Panc1 (cell line): ENCODE results near the gene FBXW7. TPM values are rescaled to one million over a fixed set of nuclear protein-coding genes. Genes with fewer than 3 reads are reported as not detected.

Experiments
- ATAC-seq: fragments of 200-7000 bp; cut with Tn5 transposase; 2 replicates; pipeline ENCODE4 v1.9.1; 2020; ENCODE audit warnings: mild to moderate bottlenecking, moderate library complexity
- BruUV-seq: library from RNA; stranded (reverse); fragments of 400-500 nt; replicated peaks from 2 replicates; lab custom pipeline; 2021; lab: Mats Ljungman, UMichigan
- CTCF ChIA-PET: fragments of 300-600 bp; sonication (Branson Sonifier 250); formaldehyde crosslinking; loops from one replicate; lab custom pipeline; 2022; ENCODE audit warnings: antibody characterized with exemption; lab: Charles Lee
- POLR2A ChIA-PET: fragments of 300-600 bp; sonication (Branson Sonifier 250); formaldehyde crosslinking; loops from one replicate; lab custom pipeline; 2022; ENCODE audit warnings: antibody characterized with exemption; lab: Charles Lee
- DNase-seq: peaks from one replicate; pipeline ENCODE4 v3.0.0-alpha.2; 2010; ENCODE audit warnings: low read depth, low spot score
- H3K27ac ChIP-seq: 2 replicates; pipeline ENCODE4 v1.5.1; 2011; ENCODE audit warnings: mild to moderate bottlenecking, low read length, inconsistent platforms
- H3K27me3 ChIP-seq: fragments of 200-500 bp; sonication (Bioruptor generic); 2 replicates; pipeline ENCODE4 v1.6.0; 2014; ENCODE audit warnings: low read length, inconsistent platforms; ENCODE audit not compliant: control insufficient read depth, insufficient read depth
- H3K36me3 ChIP-seq: fragments of 200-500 bp; sonication (Bioruptor generic); 2 replicates; pipeline ENCODE4 v1.5.1; 2014; ENCODE audit warnings: inconsistent platforms, mild to moderate bottlenecking, low read length, moderate library complexity; ENCODE audit not compliant: control insufficient read depth, insufficient read depth
- H3K4me1 ChIP-seq: 2 replicates; pipeline ENCODE4 v1.5.1; 2011; ENCODE audit warnings: inconsistent platforms, mild to moderate bottlenecking, low read length, moderate library complexity; ENCODE audit not compliant: control insufficient read depth, insufficient read depth
- H3K4me3 ChIP-seq, 2 experiments: 2 replicates each; pipeline ENCODE4 v1.5.1; 2011 to 2012; ENCODE audit warnings: low read depth in 2 of 2, low read length in 2 of 2, mild to moderate bottlenecking in 2 of 2, inconsistent platforms in 1 of 2, moderate library complexity in 1 of 2
- H3K9me3 ChIP-seq: fragments of 200-500 bp; sonication (Bioruptor generic); 2 replicates; pipeline ENCODE4 v1.5.1; 2014; ENCODE audit warnings: low read depth, mild to moderate bottlenecking, inconsistent platforms, low read length, moderate library complexity; ENCODE audit not compliant: control insufficient read depth, insufficient read depth
- POLR2AphosphoS5 ChIP-seq: IDR thresholded peaks from 2 replicates; pipeline ENCODE4 v1.6.1; 2012; ENCODE audit warnings: mild to moderate bottlenecking, low read depth, low read length, moderate library complexity
- SIN3A ChIP-seq: IDR thresholded peaks from 2 replicates; pipeline ENCODE4 v1.6.1; 2012; ENCODE audit warnings: low read depth, mild to moderate bottlenecking, low read length, moderate library complexity, borderline replicate concordance; ENCODE audit not compliant: insufficient read depth
- TCF7L2 ChIP-seq: IDR thresholded peaks from 2 replicates; pipeline ENCODE4 v1.6.1; 2011; ENCODE audit warnings: mild to moderate bottlenecking, low read depth, low read length, inconsistent platforms
- in situ Hi-C: cut with HindIII; loops from 2 replicates; pipeline ENCODE4 v1.10.0; 2016; ENCODE audit warnings: low sequenced_read_pairs, low pct_unique_long_range_greater_than_20kb
- intact Hi-C: fragments of 100-400 bp; cut with micrococcal nuclease; formaldehyde crosslinking; loops from one replicate; pipeline ENCODE4 v1.10.0; 2022; ENCODE audit not compliant: unreplicated experiment
- total RNA-seq: library from RNA; stranded (reverse); gene quantifications from one replicate; pipeline ENCODE4 v1.2.1, GENCODE V29; 2021; ENCODE audit not compliant: unreplicated experiment
- TF ChIP-seq, protein P1 (sequence below), 2 experiments: IDR thresholded peaks; 2 replicates each; pipeline ENCODE4 v1.6.1; 2011 to 2012; ENCODE audit warnings: low read depth in 2 of 2, control low read depth in 1 of 2, low read length in 1 of 2, mild to moderate bottlenecking in 1 of 2, moderate library complexity in 1 of 2; ENCODE audit not compliant: insufficient read depth in 1 of 2
- TF ChIP-seq, protein P2 (sequence below): fragments of 450-650 bp; IDR thresholded peaks from 2 replicates; pipeline ENCODE4 v1.5.1; 2017; ENCODE audit warnings: mild to moderate bottlenecking

The FBXW7 gene
- total RNA-seq, 1 experiment from 2014 or later: 16.2 TPM

DNA sequence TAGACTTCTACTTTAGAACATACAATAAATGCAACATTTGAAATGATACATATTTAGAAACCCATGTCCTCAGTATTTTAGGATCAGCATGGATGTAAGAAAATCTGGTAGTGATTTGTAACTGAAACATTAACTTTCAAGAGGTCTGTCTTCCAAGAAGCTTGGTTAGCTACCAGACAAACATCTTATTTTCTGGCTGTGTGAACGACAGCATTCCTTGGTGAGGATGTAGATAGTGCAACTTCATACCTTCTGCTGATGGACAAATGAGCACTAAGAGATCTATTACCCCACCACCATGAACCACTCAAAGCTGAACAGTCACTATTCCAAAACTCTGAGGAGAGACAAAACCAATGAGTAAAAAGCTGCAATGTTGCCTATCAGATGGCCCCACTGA lies 212.7 kb downstream of the FBXW7 start:
- Histone ChIP-seq H3K4me3 (no peak overlapping the region), H3K27ac (no peak overlapping the region), H3K36me3 (no peaks in the 10 kb centered on the region), H3K4me1 (no peaks in the 10 kb centered on the region), H3K9me3 (no peaks in the 10 kb centered on the region), H3K27me3 (no peaks in the 10 kb centered on the region)
- BruUV-seq: no TSS peak
- in situ Hi-C loops (no loop called here), intact Hi-C loops (no loop called here)
- no peak for DNase-seq
- ChIA-PET POLR2A (no interaction called here), CTCF (no interaction called here)
- ATAC-seq: no peak
- TF ChIP-seq TCF7L2 (no peak), POLR2AphosphoS5 (no peak), SIN3A (no peak)

DNA sequence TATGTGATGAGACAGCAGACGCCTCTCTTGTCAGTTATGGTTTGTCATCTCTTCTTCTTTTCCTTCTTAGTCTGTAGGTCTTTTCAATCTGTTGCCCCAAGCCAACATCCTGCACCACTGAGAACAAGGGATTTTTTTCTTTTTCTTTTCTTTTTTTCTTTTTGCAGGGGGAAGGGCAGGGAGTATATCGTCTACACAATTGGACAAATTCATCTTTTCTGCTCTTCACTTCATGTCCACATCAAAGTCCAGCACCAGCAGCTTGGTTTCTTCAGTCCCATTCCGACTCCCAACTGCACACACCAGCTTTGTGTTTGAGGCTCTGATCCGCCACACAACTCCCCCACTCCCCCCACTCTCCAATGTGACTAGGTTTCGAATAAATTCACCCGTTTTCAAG lies 213.2 kb downstream of the FBXW7 start:
- Histone ChIP-seq H3K9me3 (no peaks in the 10 kb centered on the region), H3K4me3 (no peak overlapping the region), H3K27ac (no peak overlapping the region), H3K4me1 (no peaks in the 10 kb centered on the region), H3K36me3 (no peaks in the 10 kb centered on the region), H3K27me3 (no peaks in the 10 kb centered on the region)
- ATAC-seq (no peak), DNase-seq (no peak)
- POLR2A ChIA-PET: interaction anchor here (0.6 kb wide), 2 partner anchors 119 to 256 kb away, joined by 4 to 8 read pairs; no protein-coding TSS in a partner anchor
- intact Hi-C loops (no loop called here), in situ Hi-C loops (no loop called here)
- CTCF ChIA-PET: interaction anchor here (0.6 kb wide), 1 partner anchor 100 kb away, joined by 3 read pairs; no protein-coding TSS in a partner anchor
- BruUV-seq: no TSS peak
- TF ChIP-seq, protein P1, sequence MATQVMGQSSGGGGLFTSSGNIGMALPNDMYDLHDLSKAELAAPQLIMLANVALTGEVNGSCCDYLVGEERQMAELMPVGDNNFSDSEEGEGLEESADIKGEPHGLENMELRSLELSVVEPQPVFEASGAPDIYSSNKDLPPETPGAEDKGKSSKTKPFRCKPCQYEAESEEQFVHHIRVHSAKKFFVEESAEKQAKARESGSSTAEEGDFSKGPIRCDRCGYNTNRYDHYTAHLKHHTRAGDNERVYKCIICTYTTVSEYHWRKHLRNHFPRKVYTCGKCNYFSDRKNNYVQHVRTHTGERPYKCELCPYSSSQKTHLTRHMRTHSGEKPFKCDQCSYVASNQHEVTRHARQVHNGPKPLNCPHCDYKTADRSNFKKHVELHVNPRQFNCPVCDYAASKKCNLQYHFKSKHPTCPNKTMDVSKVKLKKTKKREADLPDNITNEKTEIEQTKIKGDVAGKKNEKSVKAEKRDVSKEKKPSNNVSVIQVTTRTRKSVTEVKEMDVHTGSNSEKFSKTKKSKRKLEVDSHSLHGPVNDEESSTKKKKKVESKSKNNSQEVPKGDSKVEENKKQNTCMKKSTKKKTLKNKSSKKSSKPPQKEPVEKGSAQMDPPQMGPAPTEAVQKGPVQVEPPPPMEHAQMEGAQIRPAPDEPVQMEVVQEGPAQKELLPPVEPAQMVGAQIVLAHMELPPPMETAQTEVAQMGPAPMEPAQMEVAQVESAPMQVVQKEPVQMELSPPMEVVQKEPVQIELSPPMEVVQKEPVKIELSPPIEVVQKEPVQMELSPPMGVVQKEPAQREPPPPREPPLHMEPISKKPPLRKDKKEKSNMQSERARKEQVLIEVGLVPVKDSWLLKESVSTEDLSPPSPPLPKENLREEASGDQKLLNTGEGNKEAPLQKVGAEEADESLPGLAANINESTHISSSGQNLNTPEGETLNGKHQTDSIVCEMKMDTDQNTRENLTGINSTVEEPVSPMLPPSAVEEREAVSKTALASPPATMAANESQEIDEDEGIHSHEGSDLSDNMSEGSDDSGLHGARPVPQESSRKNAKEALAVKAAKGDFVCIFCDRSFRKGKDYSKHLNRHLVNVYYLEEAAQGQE (IDR thresholded peaks at IDR 0.05; ENCODE audit: insufficient read depth in 1 of 2, low read depth in 2 of 2, low read length in 1 of 2): no peak
- no peak for TF ChIP-seq TCF7L2

DNA sequence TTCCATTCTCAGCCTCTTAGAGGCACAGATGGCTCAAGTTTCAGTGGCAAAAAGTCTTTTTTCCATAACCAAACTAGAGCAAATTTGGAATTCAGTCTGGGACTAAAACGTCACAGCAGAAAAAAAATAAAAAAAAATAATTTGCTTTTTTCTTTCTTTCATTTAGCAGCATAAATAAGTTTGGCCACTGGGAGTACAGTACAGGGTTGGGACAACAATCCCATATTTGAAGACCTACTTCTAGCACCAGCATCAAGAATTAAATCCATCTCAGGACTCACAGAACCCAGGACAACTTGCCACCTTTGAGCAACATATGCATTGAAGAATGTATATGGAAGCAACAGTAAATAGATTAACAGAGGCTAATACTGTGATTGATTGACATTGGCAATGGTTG lies 214.0 kb downstream of the FBXW7 start:
- DNase-seq (no peak), ATAC-seq (no peak)
- H3K36me3 ChIP-seq: no peaks in the 10 kb centered on the region
- no TSS peak for BruUV-seq
- intact Hi-C loops (no loop called here), in situ Hi-C loops (no loop called here)
- H3K27me3 ChIP-seq: no peaks in the 10 kb centered on the region
- H3K4me3 ChIP-seq: no peak overlapping the region
- no peaks in the 10 kb centered on the region for H3K4me1 ChIP-seq
- H3K27ac ChIP-seq: no peak overlapping the region
- CTCF ChIA-PET: interaction anchor here (0.6 kb wide), 1 partner anchor 100 kb away, joined by 3 read pairs; no protein-coding TSS in a partner anchor
- TF ChIP-seq, protein P2, sequence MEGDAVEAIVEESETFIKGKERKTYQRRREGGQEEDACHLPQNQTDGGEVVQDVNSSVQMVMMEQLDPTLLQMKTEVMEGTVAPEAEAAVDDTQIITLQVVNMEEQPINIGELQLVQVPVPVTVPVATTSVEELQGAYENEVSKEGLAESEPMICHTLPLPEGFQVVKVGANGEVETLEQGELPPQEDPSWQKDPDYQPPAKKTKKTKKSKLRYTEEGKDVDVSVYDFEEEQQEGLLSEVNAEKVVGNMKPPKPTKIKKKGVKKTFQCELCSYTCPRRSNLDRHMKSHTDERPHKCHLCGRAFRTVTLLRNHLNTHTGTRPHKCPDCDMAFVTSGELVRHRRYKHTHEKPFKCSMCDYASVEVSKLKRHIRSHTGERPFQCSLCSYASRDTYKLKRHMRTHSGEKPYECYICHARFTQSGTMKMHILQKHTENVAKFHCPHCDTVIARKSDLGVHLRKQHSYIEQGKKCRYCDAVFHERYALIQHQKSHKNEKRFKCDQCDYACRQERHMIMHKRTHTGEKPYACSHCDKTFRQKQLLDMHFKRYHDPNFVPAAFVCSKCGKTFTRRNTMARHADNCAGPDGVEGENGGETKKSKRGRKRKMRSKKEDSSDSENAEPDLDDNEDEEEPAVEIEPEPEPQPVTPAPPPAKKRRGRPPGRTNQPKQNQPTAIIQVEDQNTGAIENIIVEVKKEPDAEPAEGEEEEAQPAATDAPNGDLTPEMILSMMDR: no peak
- TF ChIP-seq TCF7L2 (no peak), POLR2AphosphoS5 (no peak), SIN3A (no peak)
- TF ChIP-seq, protein P1 (IDR thresholded peaks at IDR 0.05; ENCODE audit: insufficient read depth in 1 of 2, low read depth in 2 of 2, low read length in 1 of 2): no peak
- POLR2A ChIA-PET: interaction anchor here (0.6 kb wide), 2 partner anchors 118 to 255 kb away, joined by 4 to 8 read pairs; no protein-coding TSS in a partner anchor
- no peaks in the 10 kb centered on the region for H3K9me3 ChIP-seq
